Duodenal mucosa (tissue), 2 donors: Measurements from ENCODE around the gene CLCN7.

ENCODE experiments used
- H3K27ac ChIP-seq: one replicate; pipeline ENCODE4 v1.7.0; 2013; ENCODE audit warnings: low read depth, low read length
- H3K27me3 ChIP-seq, 2 donors: one replicate each; pipeline ENCODE4 v1.7.0; 2013; ENCODE audit warnings: low read length in 2 of 2, control low read depth in 1 of 2; ENCODE audit not compliant: insufficient read depth in 2 of 2, control insufficient read depth in 1 of 2
- H3K36me3 ChIP-seq, 2 donors: one replicate each; pipeline ENCODE4 v1.7.0; 2013; ENCODE audit warnings: low read length in 2 of 2, control low read depth in 1 of 2; ENCODE audit not compliant: insufficient read depth in 2 of 2, control insufficient read depth in 1 of 2
- H3K4me1 ChIP-seq, 2 donors: one replicate each; pipeline ENCODE4 v1.7.0; 2013; ENCODE audit warnings: low read length in 2 of 2, control low read depth in 1 of 2; ENCODE audit not compliant: insufficient read depth in 2 of 2, control insufficient read depth in 1 of 2
- H3K4me3 ChIP-seq, 2 donors: one replicate each; pipeline ENCODE4 v1.7.0; 2013; ENCODE audit warnings: low read length in 2 of 2, low read depth in 1 of 2
- H3K9ac ChIP-seq, 2 donors: one replicate each; pipeline ENCODE4 v1.7.0; 2013; ENCODE audit warnings: low read length in 2 of 2, low read depth in 1 of 2
- H3K9me3 ChIP-seq, 2 donors: one replicate each; pipeline ENCODE4 v1.7.0; 2013; ENCODE audit warnings: low read length in 2 of 2, control low read depth in 1 of 2; ENCODE audit not compliant: control insufficient read depth in 1 of 2

CLCN7 gene

DNA sequence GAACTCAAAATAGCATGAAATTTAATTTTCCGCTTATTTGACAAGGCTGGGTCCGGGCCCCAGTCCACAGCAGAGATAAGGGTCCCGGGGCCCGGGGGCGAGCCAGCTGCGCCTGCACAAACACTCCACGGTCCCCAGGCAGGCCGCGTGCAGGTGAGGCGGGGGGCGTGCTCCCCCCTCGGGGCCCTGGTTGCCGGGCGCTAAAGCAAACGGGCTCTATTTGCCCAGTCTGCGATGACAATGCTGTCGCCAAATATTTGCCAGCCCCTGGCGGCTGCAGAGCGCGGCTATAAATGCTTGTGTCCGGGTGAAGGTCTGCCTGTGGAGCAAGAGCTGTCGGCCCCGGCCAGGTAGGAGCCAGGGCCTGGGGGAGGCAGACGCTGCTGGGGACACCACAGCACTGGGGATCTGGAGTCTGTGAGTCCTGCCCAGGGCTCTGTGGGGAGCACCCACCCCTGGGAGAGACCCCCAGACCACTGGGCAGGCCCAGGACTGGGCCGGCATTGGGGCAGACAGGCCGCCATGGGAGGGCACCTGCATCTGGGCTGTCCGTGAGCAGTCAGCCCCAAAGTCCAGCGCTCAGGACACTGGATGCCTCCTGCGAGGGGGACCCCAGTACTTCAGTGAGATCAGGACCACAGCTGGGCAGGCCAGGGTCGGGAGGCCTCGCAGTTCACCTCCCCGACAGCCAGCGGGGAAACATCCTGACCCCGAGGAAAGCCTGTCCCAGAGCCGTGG lies 43.9 kb downstream of the CLCN7 start, which contains the start of gene PERCC1:
TSS of gene PERCC1 (plus strand) at position 320 of the 738 bp plus-strand sequence. CDS start 1,516 bp downstream, outside the sequence.
- Histone ChIP-seq H3K4me1 (no peaks in the 10 kb centered on the region), H3K36me3 (no peaks in the 10 kb centered on the region), H3K27ac (no peak within 1 kb of the TSS), H3K9ac (no peak within 1 kb of the TSS), H3K4me3 (no peak within 1 kb of the TSS), H3K9me3 (no peaks in the 10 kb centered on the region), H3K27me3 (peaks cover 4 to 8% of the 10 kb centered on the region in 2 donors)

- Histone ChIP-seq H3K9me3 (no peaks in the 10 kb centered on the region), H3K9ac (no peak overlapping the region), H3K36me3 (no peaks in the 10 kb centered on the region), H3K4me3 (no peak overlapping the region), H3K27me3 (peaks cover 4 to 8% of the 10 kb centered on the region in 2 donors), H3K27ac (no peak overlapping the region), H3K4me1 (no peaks in the 10 kb centered on the region)
Measured at GRCh38 chr16:1430214-1430758, 44.5 kb downstream of the CLCN7 start.

- peaks cover 4 to 8% of the 10 kb centered on the region in 2 donors for H3K27me3 ChIP-seq
- H3K36me3 ChIP-seq: no peaks in the 10 kb centered on the region
- no peaks in the 10 kb centered on the region for H3K4me1 ChIP-seq
- H3K27ac ChIP-seq: no peak overlapping the region
- no peak overlapping the region for H3K4me3 ChIP-seq
- H3K9me3 ChIP-seq: no peaks in the 10 kb centered on the region
- H3K9ac ChIP-seq: no peak overlapping the region
Measured at GRCh38 chr16:1429631-1430030, 45.2 kb downstream of the CLCN7 start.

DNA sequence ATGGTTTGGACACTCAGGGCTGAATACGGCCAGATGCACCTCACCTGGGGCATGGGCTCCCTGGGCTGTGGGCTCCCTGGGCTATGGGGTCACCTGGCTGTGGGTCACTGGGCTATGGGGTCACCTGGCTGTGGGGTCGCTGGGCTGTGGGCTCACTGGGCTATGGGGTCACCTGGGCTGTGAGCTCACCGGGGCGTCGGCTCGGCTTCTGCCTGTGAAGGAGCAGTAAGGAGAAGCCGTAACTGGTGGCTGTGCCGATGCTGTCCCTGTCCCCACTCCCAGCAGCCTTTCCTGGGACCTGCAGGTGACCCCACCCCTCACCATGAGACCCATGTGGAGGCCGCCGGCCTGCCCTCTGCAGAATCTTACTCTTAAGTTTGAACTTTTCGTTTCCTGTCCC lies 45.8 kb downstream of the CLCN7 start:
- peaks cover 4 to 8% of the 10 kb centered on the region in 2 donors for H3K27me3 ChIP-seq
- H3K9me3 ChIP-seq: no peaks in the 10 kb centered on the region
- no peaks in the 10 kb centered on the region for H3K36me3 ChIP-seq
- no peak overlapping the region for H3K27ac ChIP-seq
- no peak overlapping the region for H3K9ac ChIP-seq
- H3K4me1 ChIP-seq: no peaks in the 10 kb centered on the region
- no peak overlapping the region for H3K4me3 ChIP-seq

DNA sequence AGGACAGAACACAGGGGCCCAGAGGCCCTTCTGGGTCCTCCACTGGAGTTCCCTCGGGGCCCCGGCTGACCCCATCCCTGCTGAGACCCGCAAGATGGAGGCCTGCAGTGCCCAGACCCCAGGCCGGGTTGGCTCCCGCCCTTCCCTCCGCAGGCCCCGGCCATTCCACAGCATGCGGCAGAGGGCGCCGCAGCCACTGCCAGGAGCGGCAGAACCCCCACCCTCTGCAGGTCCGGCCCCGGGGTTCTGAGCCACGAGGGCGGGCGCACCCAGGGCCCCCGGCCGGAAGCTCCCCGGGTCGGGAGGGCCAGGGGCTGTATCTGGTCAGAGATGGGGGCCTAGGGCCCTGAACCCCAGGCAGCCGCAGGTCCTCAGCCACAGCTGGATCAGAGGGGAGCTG lies 46.3 kb downstream of the CLCN7 start:
- peaks cover 4 to 8% of the 10 kb centered on the region in 2 donors for H3K27me3 ChIP-seq
- no peaks in the 10 kb centered on the region for H3K36me3 ChIP-seq
- H3K4me1 ChIP-seq: no peaks in the 10 kb centered on the region
- no peaks in the 10 kb centered on the region for H3K9me3 ChIP-seq
- no peak overlapping the region for H3K27ac ChIP-seq
- H3K4me3 ChIP-seq: no peak overlapping the region
- H3K9ac ChIP-seq: no peak overlapping the region

DNA sequence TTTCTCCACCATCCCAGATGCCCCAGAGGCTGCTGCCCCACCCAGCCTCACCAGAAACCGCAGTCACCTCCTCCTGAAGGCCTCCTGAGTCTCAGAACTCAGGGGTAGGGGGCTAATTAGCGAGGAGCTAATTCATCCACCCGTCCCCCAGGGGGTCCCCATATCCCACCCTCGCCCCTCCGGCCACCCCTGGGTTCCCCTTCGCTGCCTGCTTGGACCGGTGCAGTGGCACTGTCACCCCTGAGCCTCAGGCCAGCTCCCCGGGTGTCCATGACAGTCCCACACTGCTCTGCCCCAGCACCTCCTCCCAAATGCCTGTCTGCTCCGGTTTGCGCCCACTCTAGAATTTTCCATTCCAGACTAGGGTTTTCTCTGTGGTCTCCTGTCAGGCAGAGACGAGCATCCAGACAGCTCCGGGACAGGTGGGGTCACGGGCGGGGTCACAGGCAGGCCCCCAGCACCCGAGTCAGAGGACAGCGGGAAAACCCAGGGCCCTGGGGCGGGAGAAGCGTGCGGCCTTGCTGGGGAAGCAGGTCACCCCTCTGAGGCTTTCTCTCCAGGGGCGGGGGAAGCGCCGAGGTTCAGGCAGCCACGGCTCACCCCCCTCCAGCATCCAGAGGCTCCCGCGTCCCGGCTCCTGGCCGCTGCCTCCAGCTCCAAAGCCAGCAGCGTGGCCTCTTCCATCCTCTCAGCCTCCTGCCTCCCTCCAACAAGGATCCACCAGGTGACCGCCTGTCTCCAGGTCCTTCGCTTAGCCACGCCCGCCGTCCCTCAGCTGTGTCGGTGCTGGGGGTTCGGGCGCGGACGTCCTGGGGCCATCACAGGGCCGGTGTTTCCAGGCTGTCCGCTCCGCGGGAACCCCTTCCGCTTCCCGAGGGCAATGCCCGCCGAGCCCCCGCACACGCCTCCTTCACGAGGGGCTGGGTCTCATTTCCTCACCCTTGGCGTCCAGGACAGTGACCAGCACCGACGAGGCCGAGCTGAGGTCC lies 47.1 kb downstream of the CLCN7 start:
- Histone ChIP-seq H3K27ac (no peak overlapping the region), H3K27me3 (peaks cover 4 to 8% of the 10 kb centered on the region in 2 donors), H3K4me3 (no peak overlapping the region), H3K36me3 (no peaks in the 10 kb centered on the region), H3K9ac (no peak overlapping the region), H3K9me3 (no peaks in the 10 kb centered on the region), H3K4me1 (no peaks in the 10 kb centered on the region)

- Histone ChIP-seq H3K27ac (no peak overlapping the region), H3K4me3 (no peak overlapping the region), H3K36me3 (no peaks in the 10 kb centered on the region), H3K9ac (no peak overlapping the region), H3K4me1 (no peaks in the 10 kb centered on the region), H3K9me3 (no peaks in the 10 kb centered on the region), H3K27me3 (peaks cover 4 to 8% of the 10 kb centered on the region in 2 donors)
Measured at GRCh38 chr16:1426734-1427471, 47.9 kb downstream of the CLCN7 start.

GRCh38 chr16:1425616-1426370 lies 49.0 kb downstream of the CLCN7 start:
- Histone ChIP-seq H3K27ac (no peak overlapping the region), H3K9ac (no peak overlapping the region), H3K9me3 (no peaks in the 10 kb centered on the region), H3K4me1 (no peaks in the 10 kb centered on the region), H3K4me3 (no peak overlapping the region), H3K36me3 (no peaks in the 10 kb centered on the region), H3K27me3 (peaks cover 4 to 8% of the 10 kb centered on the region in 2 donors)

DNA sequence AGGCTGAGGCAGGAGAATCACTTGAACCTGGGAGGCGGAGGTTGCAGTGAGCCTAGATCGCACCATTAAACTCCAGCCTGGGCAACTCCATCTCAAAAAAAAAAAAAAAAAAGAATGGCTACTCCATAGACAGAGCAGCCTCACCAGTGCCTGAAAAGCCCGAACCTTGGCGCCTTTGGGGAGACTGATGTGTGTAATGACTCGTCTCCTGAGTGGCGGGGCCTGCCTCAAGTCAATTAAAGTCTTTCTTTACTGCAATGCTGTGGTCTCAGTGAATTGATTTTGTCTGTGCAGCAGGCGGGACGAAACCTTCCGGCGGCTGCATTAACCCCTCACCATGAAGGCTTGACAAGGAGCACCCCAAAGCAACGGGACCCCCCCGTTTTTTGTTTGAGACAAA lies 50.8 kb downstream of the CLCN7 start:
- Histone ChIP-seq H3K9me3 (no peaks in the 10 kb centered on the region), H3K4me1 (peaks cover 6 to 10% of the 10 kb centered on the region in 2 donors), H3K36me3 (no peaks in the 10 kb centered on the region), H3K27me3 (no peaks in the 10 kb centered on the region), H3K27ac (no peak overlapping the region), H3K4me3 (no peak overlapping the region), H3K9ac (no peak overlapping the region)
